IPS-18c (cell line): ENCODE data around the gene CPNE5.
"Not testable (repeated sequence)": the region's sequence is repeated elsewhere in the genome, so short reads cannot be mapped to it uniquely, and the experiment has no call there.

Experiments
- H3K4me3 ChIP-seq: 2 replicates; pipeline ENCODE4 v1.7.0; 2013; ENCODE audit warnings: low read depth, mild to moderate bottlenecking, low read length, moderate library complexity; ENCODE audit not compliant: insufficient read depth
- H3K9me3 ChIP-seq: one replicate; pipeline ENCODE4 v1.6.1; 2013; ENCODE audit warnings: mild to moderate bottlenecking, low read length, moderate library complexity; ENCODE audit not compliant: control insufficient read depth, insufficient read depth

Gene CPNE5

GRCh38 chr6:36824253-36824652, 15.0 kb downstream of the CPNE5 start:
- Histone ChIP-seq H3K4me3 (no peak overlapping the region), H3K9me3 (no peaks in the 10 kb centered on the region)

- Histone ChIP-seq H3K4me3 (no peak overlapping the region), H3K9me3 (no peaks in the 10 kb centered on the region)
Observed at GRCh38 chr6:36823421-36824096, 15.7 kb downstream of the CPNE5 start.

GRCh38 chr6:36822506-36823269, 16.6 kb downstream of the CPNE5 start:
- Histone ChIP-seq H3K9me3 (no peaks in the 10 kb centered on the region), H3K4me3 (no peak overlapping the region)

- H3K4me3 ChIP-seq = no peak overlapping the region
Observed at GRCh38 chr6:36821581-36822335, 17.5 kb downstream of the CPNE5 start.

GRCh38 chr6:36820700-36821580, 18.3 kb downstream of the CPNE5 start:
- no peaks in the 10 kb centered on the region for H3K9me3 ChIP-seq
- H3K4me3 ChIP-seq = no peak overlapping the region

More at GRCh38 chr6:36821581-36822335, 17.5 kb downstream of the CPNE5 start:
- H3K9me3 ChIP-seq = no peaks in the 10 kb centered on the region

- H3K4me3 ChIP-seq = no peak overlapping the region
- no peaks in the 10 kb centered on the region for H3K9me3 ChIP-seq
Observed at GRCh38 chr6:36818756-36819155, 20.5 kb downstream of the CPNE5 start.

GRCh38 chr6:36817847-36818246, 21.4 kb downstream of the CPNE5 start:
- H3K9me3 ChIP-seq = no peaks in the 10 kb centered on the region
- H3K4me3 ChIP-seq = no peak overlapping the region

- Histone ChIP-seq H3K9me3 (no peaks in the 10 kb centered on the region), H3K4me3 (no peak overlapping the region)
Observed at GRCh38 chr6:36817176-36817817, 21.9 kb downstream of the CPNE5 start.

GRCh38 chr6:36815962-36816735, 23.1 kb downstream of the CPNE5 start:
- Histone ChIP-seq H3K9me3 (no peaks in the 10 kb centered on the region), H3K4me3 (no peak overlapping the region)

- Histone ChIP-seq H3K4me3 (no peak overlapping the region), H3K9me3 (no peaks in the 10 kb centered on the region)
Observed at GRCh38 chr6:36814249-36814648, 25.0 kb downstream of the CPNE5 start.

GRCh38 chr6:36813526-36813925, 25.7 kb downstream of the CPNE5 start:
- no peak overlapping the region for H3K4me3 ChIP-seq

GRCh38 chr6:36813047-36813446, 26.2 kb downstream of the CPNE5 start:
- not testable (repeated sequence) for H3K9me3 ChIP-seq, H3K4me3 ChIP-seq

More at GRCh38 chr6:36813526-36813925, 25.7 kb downstream of the CPNE5 start:
- no peaks in the 10 kb centered on the region for H3K9me3 ChIP-seq

GRCh38 chr6:36809941-36810803, 29.1 kb downstream of the CPNE5 start:
- no peak overlapping the region for H3K4me3 ChIP-seq
- no peaks in the 10 kb centered on the region for H3K9me3 ChIP-seq

GRCh38 chr6:36809156-36809555, 30.1 kb downstream of the CPNE5 start:
- Histone ChIP-seq H3K9me3 (no peaks in the 10 kb centered on the region), H3K4me3 (no peak overlapping the region)

- H3K9me3 ChIP-seq = no peaks in the 10 kb centered on the region
- no peak overlapping the region for H3K4me3 ChIP-seq
Observed at GRCh38 chr6:36808634-36809033, 30.6 kb downstream of the CPNE5 start.
